NCI-H2227 treated with DMSO at 0.1 percent for 48 hours (cell line): Measurements from ENCODE around the gene SLC15A4.

Source experiments
- DNase-seq: peaks from one replicate; lab custom pipeline; 2025; lab: John Stamatoyannopoulos, UW

SLC15A4 gene

GRCh38 chr12:128794661-128795529 is 28.9 kb downstream of the SLC15A4 start:
- DNase-seq: no peak

DNA sequence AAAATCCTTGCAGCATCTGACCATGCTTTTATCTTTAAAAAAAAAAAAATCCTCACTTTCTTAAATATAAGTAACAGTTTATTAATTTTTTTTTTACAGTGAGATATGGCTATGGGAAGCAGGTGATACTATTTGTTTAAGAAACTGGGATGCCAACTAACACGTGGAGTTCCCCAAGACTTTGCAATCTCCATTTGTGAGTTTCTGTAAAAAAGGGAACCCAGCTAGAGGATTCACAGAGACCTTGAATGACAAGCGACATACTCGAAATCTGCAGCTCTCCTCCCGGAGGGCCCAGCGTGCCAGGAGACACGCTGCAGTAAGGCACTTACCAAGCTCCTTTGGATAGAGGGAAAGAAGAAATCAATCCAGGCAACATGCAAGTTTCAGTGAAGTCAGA is 30.1 kb downstream of the SLC15A4 start:
- no peak for DNase-seq

GRCh38 chr12:128792881-128793280 is 30.9 kb downstream of the SLC15A4 start:
- no peak for DNase-seq

GRCh38 chr12:128792398-128792797 is 31.4 kb downstream of the SLC15A4 start:
- DNase-seq: no peak

DNA sequence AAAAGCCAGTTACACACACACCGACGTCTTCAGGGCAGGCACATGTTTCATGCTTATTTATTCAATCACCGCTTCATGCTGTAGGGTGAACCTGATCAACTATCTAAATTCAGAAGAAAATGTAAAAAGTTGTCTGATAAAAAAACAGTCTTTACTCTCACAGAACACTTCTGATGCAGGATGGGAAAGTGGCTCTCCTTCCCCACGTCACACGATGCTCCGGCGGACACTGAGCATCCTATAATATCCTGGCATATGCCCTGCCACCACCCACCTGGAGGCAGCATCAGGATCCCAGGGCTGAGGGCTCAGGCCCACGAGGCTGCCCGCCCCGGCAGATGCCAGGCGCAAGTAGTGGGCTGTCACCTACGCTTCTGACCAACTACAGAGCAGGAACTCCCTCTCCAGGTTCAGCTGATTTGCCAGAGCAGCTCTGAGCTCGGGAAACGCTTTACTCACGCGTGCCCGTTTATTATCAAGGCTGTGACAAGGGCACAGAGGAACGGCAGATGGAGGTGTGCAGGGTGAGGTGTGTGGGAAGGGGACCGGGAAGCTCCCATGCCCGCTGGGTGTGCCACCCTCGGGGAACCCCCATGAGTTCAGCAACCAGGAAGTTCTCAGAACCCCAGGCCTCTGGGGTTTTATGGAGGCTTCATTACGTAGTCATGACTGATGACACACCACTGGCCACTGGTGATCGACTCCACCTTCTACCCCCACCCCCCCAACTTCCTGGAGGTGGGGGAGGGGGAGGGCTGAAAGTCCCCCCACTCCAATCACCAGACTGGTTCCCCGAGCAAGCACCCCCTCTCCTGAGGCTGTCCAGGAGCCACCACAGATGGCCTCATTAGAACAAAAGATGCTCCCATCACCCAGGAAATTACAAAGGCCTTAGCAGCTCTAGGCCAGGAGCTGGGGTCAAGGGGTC is 32.1 kb downstream of the SLC15A4 start:
- no peak for DNase-seq

DNA sequence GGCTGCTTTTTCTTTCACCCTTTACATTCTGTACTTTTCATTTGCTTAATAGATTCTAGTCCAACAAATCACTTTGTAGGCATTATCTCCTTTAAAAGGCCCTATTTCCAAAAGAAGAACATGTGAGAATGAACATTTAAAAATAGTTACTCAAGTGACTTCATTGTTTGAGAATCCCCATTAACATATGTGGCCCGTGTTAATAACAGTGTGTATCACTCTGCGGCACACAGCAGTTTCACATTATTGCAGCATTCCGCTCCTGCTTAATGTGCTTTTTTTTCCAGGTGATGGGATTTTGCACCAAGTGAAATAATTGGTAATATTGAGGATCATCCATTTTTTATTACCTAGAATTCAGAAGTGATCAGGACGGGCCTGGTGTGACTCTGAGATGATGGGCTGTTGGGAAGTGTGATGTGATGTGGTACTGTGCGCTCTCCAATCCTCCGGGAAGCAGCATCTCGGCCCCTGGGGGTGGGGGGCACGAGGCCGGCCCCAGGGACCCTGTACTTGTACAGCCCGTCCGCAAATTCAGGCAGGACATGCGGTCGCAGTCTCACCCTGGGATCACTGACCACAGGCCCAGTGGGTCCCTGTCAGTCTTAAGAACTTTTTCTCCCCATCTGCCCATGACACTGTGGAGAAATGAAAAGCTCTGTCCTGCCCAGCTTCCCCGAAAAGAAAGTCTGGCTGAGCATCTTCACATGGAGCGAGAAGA is 32.9 kb downstream of the SLC15A4 start:
- DNase-seq: no peak

GRCh38 chr12:128790221-128790620 is 33.5 kb downstream of the SLC15A4 start:
- no peak for DNase-seq

- DNase-seq: no peak
Measured at GRCh38 chr12:128789356-128789929, 34.3 kb downstream of the SLC15A4 start.

DNA sequence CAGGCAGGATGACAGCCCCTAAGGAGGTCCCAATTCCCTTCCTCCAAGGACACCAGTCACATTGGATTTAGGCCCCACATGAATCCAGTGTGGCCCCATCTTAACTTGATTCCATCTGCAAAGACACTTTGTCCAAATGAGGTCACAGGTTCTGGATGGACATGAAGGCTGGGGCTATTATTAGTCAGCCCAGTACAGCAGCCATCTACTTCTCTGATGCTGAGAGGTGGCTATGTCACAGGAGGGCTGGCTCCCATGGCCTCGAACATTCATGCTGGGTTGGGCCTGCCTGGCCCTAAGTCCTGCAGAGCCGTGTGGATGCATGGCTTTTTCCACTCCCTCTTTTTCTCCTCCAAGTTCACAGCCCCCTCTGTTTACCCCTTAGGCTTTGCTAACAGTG is 35.9 kb downstream of the SLC15A4 start:
- DNase-seq: no peak

GRCh38 chr12:128786741-128787391 is 36.9 kb downstream of the SLC15A4 start:
- no peak for DNase-seq

DNA sequence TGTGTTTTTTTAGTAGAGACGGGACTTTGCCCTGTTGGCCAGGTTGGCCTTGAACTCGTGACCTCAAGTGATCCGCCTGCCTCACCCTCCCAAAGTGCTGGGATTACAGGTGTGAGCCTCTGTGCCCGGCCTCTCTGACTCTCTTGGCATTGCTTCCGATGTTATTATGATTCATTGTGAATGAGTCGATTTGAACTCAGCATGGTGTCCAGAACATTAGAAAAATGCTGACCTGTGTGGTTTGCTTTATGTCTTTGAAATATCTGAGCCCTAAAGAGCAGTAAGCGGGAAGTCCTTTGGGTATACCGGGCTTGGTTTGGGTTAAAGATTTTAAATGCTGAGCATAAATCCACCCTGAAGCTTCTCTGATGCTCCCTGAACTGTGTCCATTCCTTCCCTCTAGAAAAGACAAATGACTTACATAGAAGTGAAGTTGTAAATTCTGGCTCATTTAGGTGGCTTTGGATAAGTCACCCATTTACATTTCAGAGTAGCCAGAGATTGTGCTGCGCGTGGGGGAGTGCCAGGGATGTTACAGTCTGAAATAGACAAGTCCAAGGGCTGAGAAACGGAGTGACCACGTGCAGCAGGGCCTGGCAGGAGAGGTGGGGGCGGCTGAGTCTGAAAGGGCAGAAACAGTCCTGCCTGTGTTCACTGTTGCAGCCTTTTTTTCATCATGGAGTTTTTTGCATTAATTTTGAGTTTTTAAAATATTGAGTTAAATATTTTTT is 39.6 kb downstream of the SLC15A4 start:
- no peak for DNase-seq

- no peak for DNase-seq
Measured at GRCh38 chr12:128783129-128783574, 40.6 kb downstream of the SLC15A4 start.

GRCh38 chr12:128779901-128780300 is 43.9 kb downstream of the SLC15A4 start:
- no peak for DNase-seq

DNA sequence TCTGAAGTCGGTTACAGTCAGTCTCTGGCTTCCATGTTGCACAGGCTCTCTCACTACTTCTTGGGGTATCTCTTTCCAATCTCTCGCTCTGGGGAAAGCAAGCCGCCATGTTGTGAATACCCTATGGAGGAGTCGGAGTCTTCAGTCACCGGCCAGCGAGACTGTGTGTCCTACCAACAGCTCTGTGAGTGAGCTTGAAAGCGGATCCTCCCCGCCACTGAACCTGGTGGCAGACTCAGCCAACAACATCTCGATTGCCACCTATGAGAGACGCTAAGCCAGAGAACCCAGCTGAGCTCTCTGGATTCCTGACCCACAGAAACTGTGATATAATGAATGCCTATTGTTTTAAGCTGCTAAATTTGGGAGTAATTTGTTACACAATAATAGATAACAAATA is 51.5 kb downstream of the SLC15A4 start:
- DNase-seq: no peak

DNA sequence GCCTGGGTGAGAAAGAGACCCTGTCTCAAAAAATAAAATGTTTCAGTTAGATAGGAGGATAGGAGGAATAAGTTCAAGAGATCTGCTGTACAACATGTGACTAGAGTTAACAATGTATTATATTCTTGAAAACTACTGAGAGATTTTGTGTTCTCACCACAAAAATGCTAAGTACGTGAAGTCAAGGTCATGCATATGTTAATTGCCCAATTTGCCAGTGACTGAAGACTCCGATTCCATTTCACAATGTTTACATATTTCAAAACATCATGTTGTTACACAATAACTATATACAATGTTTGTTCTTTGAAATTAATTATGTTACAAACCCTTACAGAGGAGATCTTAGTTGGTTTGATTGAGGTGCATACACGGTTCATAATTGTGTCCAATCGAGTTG is 52.1 kb downstream of the SLC15A4 start:
- DNase-seq: no peak

GRCh38 chr12:128767518-128767917 is 56.2 kb downstream of the SLC15A4 start:
- no peak for DNase-seq

GRCh38 chr12:128766738-128767501 is 56.8 kb downstream of the SLC15A4 start:
- no peak for DNase-seq

GRCh38 chr12:128763395-128763794 is 60.4 kb downstream of the SLC15A4 start:
- no peak for DNase-seq

GRCh38 chr12:128761379-128761790 is 62.4 kb downstream of the SLC15A4 start:
- no peak for DNase-seq

DNA sequence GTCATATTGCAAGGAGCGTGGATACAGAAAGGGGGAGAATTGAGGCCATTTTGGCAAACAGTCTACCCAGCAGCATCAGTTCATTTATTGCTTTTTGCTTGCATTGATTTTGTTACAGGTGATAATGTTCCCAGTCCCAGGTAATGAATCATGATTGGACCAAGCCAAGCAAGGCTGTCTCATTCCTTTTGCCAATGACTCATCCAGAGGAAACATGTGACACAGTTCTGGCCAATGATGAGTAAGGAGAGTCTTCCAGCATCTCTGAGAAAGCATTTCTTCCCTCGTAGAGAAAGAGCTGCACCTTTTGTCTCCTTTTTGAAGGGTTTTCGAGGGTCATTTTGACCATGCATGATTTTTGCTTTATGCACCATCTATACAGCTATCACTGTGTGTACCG is 68.2 kb downstream of the SLC15A4 start:
- DNase-seq: no peak
